B cell (primary cell): Measurements from ENCODE around the gene CENPVL2.
"Not testable (repeated sequence)": the region's sequence is repeated elsewhere in the genome, so short reads cannot be mapped to it uniquely, and the experiment has no call there.

Source experiments
- EZH2 ChIP-seq: IDR thresholded peaks from 2 replicates; pipeline ENCODE4 v1.6.1; 2012; ENCODE audit warnings: borderline replicate concordance, low read depth, mild to moderate bottlenecking, moderate library complexity, low read length; ENCODE audit not compliant: insufficient read depth, poor library complexity, severe bottlenecking
- TF ChIP-seq, protein P1 (sequence below): fragments of 200-600 bp; IDR thresholded peaks from one replicate; pipeline ENCODE4 v1.8.0; 2022; ENCODE audit warnings: antibody characterized with exemption, mild to moderate bottlenecking

DNA sequence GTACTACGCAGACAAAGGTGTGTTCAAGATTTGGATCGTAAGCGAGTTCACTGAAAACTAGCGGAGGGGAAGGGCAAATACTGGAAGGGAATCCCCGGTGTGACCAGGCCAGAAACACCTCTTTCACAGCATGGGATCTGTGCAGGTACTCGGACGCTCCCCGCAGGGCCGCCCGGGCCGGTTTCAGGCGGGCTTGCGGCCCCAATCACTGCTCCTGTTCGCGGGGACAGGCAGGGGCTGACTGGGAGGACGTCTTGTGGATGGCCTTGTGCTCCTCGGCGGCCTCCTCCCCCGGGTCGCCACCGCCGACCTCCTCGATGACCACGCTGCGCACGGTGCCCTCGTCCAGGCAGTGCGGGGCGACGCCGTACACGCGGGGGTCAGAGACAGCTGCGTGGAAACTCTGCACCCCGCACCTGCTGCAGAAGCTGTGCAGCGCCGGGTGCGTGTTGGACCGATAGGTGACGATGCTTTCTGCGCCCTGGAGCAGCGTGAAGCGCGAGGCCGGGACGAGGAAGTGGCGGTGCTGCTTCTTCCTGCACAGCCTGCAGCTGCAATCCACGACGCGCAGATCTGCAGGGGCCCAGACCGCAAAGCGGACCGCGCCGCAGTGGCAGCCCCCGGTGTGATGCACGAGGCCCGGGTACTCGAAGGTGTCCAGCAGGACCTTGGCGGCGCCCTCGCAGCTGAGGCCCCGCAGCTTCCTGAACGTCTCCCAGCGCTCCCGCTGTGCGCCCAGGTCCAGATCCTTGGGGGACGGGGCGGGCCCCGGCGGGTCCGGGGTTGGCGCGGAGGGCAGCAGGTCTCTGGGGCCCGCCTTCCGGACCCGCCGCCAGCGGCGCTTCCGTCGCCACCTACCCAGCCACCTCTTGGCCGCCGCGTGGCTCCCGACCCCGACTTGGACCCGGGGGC is 567 bp downstream of the CENPVL2 start:
- TF ChIP-seq, protein P1, sequence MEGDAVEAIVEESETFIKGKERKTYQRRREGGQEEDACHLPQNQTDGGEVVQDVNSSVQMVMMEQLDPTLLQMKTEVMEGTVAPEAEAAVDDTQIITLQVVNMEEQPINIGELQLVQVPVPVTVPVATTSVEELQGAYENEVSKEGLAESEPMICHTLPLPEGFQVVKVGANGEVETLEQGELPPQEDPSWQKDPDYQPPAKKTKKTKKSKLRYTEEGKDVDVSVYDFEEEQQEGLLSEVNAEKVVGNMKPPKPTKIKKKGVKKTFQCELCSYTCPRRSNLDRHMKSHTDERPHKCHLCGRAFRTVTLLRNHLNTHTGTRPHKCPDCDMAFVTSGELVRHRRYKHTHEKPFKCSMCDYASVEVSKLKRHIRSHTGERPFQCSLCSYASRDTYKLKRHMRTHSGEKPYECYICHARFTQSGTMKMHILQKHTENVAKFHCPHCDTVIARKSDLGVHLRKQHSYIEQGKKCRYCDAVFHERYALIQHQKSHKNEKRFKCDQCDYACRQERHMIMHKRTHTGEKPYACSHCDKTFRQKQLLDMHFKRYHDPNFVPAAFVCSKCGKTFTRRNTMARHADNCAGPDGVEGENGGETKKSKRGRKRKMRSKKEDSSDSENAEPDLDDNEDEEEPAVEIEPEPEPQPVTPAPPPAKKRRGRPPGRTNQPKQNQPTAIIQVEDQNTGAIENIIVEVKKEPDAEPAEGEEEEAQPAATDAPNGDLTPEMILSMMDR: not testable (repeated sequence)
- not testable (repeated sequence) for TF ChIP-seq EZH2
